SU-DHL-6 (cell line): ENCODE results near the gene SLC38A8.

Source experiments
- H2AFZ ChIP-seq: fragments of 200-600 bp; sonication (generic); 2 replicates; pipeline ENCODE4 v1.6.1; 2014; ENCODE audit warnings: low read depth, mild to moderate bottlenecking, moderate library complexity, mixed read lengths, antibody characterized with exemption, low read length; ENCODE audit not compliant: severe bottlenecking
- H3F3A ChIP-seq: fragments of 200-600 bp; shearing (Covaris generic); 2 replicates; pipeline ENCODE4 v1.6.0; 2016; ENCODE audit warnings: antibody characterized with exemption, mild to moderate bottlenecking; ENCODE audit not compliant: insufficient read depth
- H3K27ac ChIP-seq: fragments of 200-600 bp; sonication (generic); 2 replicates; pipeline ENCODE4 v1.5.1; 2016; ENCODE audit warnings: low read depth, mild to moderate bottlenecking, low read length, moderate library complexity, mixed read lengths
- H3K27me3 ChIP-seq: fragments of 200-600 bp; sonication (generic), shearing (Covaris generic); 2 replicates; pipeline ENCODE4 v1.6.0; 2014; ENCODE audit warnings: mild to moderate bottlenecking, low read length
- H3K36me3 ChIP-seq: fragments of 200-600 bp; sonication (generic); 2 replicates; pipeline ENCODE4 v1.6.1; 2014; ENCODE audit warnings: mild to moderate bottlenecking, low read length, mixed read lengths
- H3K4me2 ChIP-seq: fragments of 300-600, 200-600 bp; shearing (Covaris generic), sonication (generic); 2 replicates; pipeline ENCODE4 v1.6.0; 2014; ENCODE audit warnings: low read length, low read depth, mild to moderate bottlenecking; ENCODE audit not compliant: poor library complexity, severe bottlenecking
- H3K4me3 ChIP-seq: fragments of 200-600 bp; sonication (generic); 2 replicates; pipeline ENCODE4 v1.5.1; 2014; ENCODE audit warnings: antibody characterized with exemption, low read length, mild to moderate bottlenecking, mixed read lengths; ENCODE audit not compliant: insufficient read depth, poor library complexity, severe bottlenecking
- H3K79me2 ChIP-seq: fragments of 200-600 bp; sonication (generic); 2 replicates; pipeline ENCODE4 v1.6.1; 2014; ENCODE audit warnings: mild to moderate bottlenecking, low read length, moderate library complexity; ENCODE audit not compliant: insufficient read depth
- H3K9ac ChIP-seq: fragments of 200-600 bp; sonication (generic); 2 replicates; pipeline ENCODE4 v1.7.0; 2014; ENCODE audit warnings: mild to moderate bottlenecking, low read length
- H3K9me2 ChIP-seq: fragments of 200-600 bp; sonication (generic); replicated peaks from 2 replicates; pipeline ENCODE4 v1.6.1; 2014; ENCODE audit warnings: low read length; ENCODE audit not compliant: insufficient read depth
- H3K9me3 ChIP-seq: fragments of 200-600 bp; sonication (generic); 2 replicates; pipeline ENCODE4 v1.6.1; 2014; ENCODE audit warnings: low read length, mixed read lengths; ENCODE audit not compliant: insufficient read depth
- H4K20me1 ChIP-seq: fragments of 200-600 bp; sonication (generic); 2 replicates; pipeline ENCODE4 v1.6.1; 2014; ENCODE audit warnings: low read depth, mild to moderate bottlenecking, antibody characterized with exemption, low read length, moderate library complexity, mixed read lengths
- EZH2phosphoT487 ChIP-seq: fragments of 200-600 bp; sonication (generic), shearing (Covaris generic); conservative IDR thresholded peaks from 2 replicates; pipeline ENCODE4 v1.6.1; 2018; ENCODE audit warnings: mild to moderate bottlenecking, antibody characterized with exemption, low read length, moderate library complexity, mixed read lengths
- TF ChIP-seq, protein P1 (sequence below): fragments of 200-600 bp; sonication (generic); IDR thresholded peaks from one replicate; pipeline ENCODE4 v1.5.1; 2017; ENCODE audit warnings: antibody characterized with exemption, mild to moderate bottlenecking, low read length, moderate library complexity; ENCODE audit not compliant: insufficient read depth, poor library complexity, severe bottlenecking

The SLC38A8 gene

DNA sequence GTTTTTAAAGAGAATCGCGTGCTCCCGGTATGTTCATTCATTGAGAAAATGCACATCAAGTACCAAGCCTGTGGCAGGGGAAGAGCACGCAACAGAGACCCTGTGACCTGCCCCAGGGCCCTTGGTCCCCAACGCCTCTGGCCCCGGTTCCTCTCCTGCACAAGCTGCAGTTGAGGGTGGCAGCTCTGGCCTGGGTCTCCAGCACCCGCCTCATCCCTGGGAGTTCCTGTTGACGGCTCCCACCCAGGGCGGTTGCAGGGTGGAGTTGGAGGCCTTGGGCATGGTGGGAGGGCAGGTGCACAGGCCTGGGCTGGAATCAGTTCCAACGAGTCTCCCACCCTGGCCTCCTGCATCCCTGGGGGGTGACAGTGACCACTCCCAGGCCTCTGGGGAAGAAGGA, 69.5 kb downstream of the SLC38A8 start:
- Histone ChIP-seq H2AFZ (no peak overlapping the region), H4K20me1 (no peaks in the 10 kb centered on the region), H3K27ac (no peak overlapping the region), H3K27me3 (no peaks in the 10 kb centered on the region), H3K9ac (no peak overlapping the region), H3F3A (no peaks in the 10 kb centered on the region), H3K4me2 (no peak overlapping the region), H3K9me2 (no peaks in the 10 kb centered on the region), H3K4me3 (no peak overlapping the region), H3K79me2 (no peaks in the 10 kb centered on the region), H3K36me3 (no peaks in the 10 kb centered on the region), H3K9me3 (0 out of 2 replicates have a peak, but pooled peaks cover under 1% of the 10 kb centered on the region)
- TF ChIP-seq, protein P1, sequence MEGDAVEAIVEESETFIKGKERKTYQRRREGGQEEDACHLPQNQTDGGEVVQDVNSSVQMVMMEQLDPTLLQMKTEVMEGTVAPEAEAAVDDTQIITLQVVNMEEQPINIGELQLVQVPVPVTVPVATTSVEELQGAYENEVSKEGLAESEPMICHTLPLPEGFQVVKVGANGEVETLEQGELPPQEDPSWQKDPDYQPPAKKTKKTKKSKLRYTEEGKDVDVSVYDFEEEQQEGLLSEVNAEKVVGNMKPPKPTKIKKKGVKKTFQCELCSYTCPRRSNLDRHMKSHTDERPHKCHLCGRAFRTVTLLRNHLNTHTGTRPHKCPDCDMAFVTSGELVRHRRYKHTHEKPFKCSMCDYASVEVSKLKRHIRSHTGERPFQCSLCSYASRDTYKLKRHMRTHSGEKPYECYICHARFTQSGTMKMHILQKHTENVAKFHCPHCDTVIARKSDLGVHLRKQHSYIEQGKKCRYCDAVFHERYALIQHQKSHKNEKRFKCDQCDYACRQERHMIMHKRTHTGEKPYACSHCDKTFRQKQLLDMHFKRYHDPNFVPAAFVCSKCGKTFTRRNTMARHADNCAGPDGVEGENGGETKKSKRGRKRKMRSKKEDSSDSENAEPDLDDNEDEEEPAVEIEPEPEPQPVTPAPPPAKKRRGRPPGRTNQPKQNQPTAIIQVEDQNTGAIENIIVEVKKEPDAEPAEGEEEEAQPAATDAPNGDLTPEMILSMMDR, result no peak
- TF ChIP-seq EZH2phosphoT487, result no peak

DNA sequence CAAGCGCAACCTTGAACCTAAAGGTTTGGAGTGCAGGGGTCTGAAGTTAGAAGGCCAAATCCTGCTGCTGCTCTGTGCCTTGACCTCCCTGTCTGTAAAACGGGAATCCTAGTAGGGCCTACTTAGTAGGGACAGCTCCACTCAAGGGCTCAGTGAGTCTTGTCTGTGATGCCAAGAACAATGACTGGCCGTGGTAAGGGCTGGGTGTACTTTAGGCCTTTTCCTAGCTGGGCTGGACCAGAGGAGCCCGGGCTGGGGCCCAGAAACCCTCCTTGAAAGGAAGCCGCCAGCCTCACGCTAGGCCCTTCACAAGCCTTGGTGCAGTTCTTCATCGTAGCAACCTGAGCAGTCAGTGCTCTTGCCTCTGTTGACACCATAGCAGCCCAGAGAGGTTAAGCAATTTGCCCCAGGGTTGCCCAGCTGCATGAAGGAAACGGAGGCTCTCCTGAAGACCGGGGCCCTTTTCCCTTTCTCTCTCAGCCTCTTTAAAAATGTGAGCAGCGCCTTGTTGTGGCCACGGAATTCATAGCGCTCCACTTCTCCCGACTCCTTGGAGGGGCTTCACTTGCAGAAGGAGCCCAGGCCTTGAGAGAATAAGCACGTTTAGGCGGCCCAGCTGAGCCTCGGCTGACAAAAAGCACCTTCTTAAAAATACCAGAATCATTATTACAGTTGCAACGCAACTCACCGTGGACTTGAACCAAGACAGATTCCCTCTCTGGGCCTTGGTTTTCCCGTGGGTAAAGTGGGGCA, 70.2 kb downstream of the SLC38A8 start:
- no peaks in the 10 kb centered on the region for H3F3A ChIP-seq
- H3K27ac ChIP-seq, result no peak overlapping the region
- no peaks in the 10 kb centered on the region for H3K9me2 ChIP-seq
- H2AFZ ChIP-seq, result no peak overlapping the region
- H3K79me2 ChIP-seq, result no peaks in the 10 kb centered on the region
- H3K9ac ChIP-seq, result no peak overlapping the region
- no peak overlapping the region for H3K4me3 ChIP-seq
- H3K27me3 ChIP-seq, result no peaks in the 10 kb centered on the region
- TF ChIP-seq, protein P1, result no peak
- TF ChIP-seq EZH2phosphoT487, result no peak
- no peak overlapping the region for H3K4me2 ChIP-seq
- no peaks in the 10 kb centered on the region for H3K36me3 ChIP-seq
- H4K20me1 ChIP-seq, result no peaks in the 10 kb centered on the region
- H3K9me3 ChIP-seq, result no peaks in the 10 kb centered on the region

DNA sequence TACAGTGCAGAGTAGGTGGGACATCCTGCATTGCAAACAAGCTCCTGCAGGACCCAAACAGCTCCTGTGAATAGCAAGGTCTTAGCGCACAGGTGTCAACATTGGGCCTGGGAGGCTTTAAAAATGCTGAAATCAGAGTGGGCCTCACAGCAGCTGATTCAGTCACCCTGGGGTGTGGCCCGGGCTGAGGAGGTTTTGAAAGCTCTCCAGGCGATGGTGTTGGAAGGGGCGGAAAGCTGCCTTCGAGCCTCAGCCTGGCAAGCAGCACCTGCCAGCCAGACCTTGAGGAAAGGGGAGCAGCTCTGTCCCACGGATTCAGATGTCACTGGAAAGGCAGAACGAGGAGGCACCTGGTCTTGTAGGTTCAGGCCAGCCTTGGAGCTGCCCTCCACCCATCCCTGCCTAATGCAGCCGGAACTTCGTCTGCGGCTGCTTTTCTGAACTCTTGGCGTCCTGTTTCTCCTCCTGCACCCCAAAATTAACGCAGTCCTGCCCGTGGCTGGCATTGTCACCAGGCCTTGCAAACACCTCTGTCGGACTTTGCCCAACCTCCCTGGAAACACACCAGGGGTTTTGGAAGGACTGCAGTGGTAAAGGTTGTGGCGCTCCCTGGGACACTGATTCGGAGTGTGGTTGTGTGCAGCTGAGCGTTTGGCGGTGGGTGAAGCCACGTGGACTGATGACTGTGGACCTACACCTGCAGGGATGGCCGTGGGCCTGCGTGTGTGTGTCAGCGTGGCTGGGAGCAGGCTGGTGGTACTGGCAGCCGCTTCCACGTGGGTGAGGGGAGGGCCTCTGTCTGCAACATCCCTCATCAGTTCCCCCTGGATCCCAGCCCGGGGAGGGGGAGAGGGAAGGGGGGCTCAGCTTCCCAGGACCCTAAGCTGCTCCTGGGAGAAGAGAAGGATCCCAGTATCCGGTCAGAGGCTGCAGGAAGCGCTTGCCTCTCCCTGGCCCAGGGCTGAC, 71.1 kb downstream of the SLC38A8 start:
- TF ChIP-seq EZH2phosphoT487, result no peak
- TF ChIP-seq, protein P1, result no peak
- Histone ChIP-seq H3K9ac (no peak overlapping the region), H3K4me3 (no peak overlapping the region), H3K9me3 (no peaks in the 10 kb centered on the region), H4K20me1 (no peaks in the 10 kb centered on the region), H3K27me3 (no peaks in the 10 kb centered on the region), H3F3A (no peaks in the 10 kb centered on the region), H3K79me2 (no peaks in the 10 kb centered on the region), H3K36me3 (no peaks in the 10 kb centered on the region), H2AFZ (no peak overlapping the region), H3K4me2 (no peak overlapping the region), H3K9me2 (no peaks in the 10 kb centered on the region), H3K27ac (no peak overlapping the region)
